Thyroid gland (tissue), 4 donors: ENCODE data around the gene BHLHE41. TPM values are rescaled to one million over a fixed set of nuclear protein-coding genes. Genes with fewer than 3 reads are reported as not detected.
A peak's percentile ranks its signal among the peaks of the same experiment; 100 is the strongest.

Experiments
- DNase-seq, 2 donors: peaks; one replicate each; pipeline ENCODE4 v3.0.0-alpha.2; 2019
- H3K27ac ChIP-seq, 3 donors: fragments of 200-600 bp; sonication (generic); 1 replicate in 2 of 3; 2 replicates in 1 of 3; pipeline ENCODE4 v1.5.1; 2016 to 2019; ENCODE audit warnings: mild to moderate bottlenecking in 1 of 3, moderate library complexity in 1 of 3
- H3K27me3 ChIP-seq: fragments of 200-600 bp; sonication (generic); one replicate; pipeline ENCODE4 v1.5.1; 2019
- H3K36me3 ChIP-seq, 2 donors: fragments of 200-600 bp; sonication (generic); one replicate each; pipeline ENCODE4 v1.5.1; 2016 to 2019
- H3K4me1 ChIP-seq, 2 donors: fragments of 200-600 bp; sonication (generic); one replicate each; pipeline ENCODE4 v1.5.1; 2017 to 2019
- H3K4me3 ChIP-seq, 3 donors: fragments of 200-600 bp; sonication (generic); replicated peaks in 1 of 3; 1 replicate in 2 of 3; 2 replicates in 1 of 3; pipeline ENCODE4 v1.5.1; 2016; ENCODE audit warnings: mild to moderate bottlenecking in 1 of 3
- H3K9me3 ChIP-seq: fragments of 200-600 bp; sonication (generic); one replicate; pipeline ENCODE4 v1.5.1; 2017
- CTCF ChIP-seq, 6 experiments: fragments of 200-600 bp in 3 of 6; fragments of 450-650 bp in 3 of 6; sonication (generic) in 3 of 6; IDR thresholded peaks; one replicate each; pipeline ENCODE4 v1.5.1; 2016 to 2019; ENCODE audit warnings: antibody characterized with exemption in 6 of 6, mild to moderate bottlenecking in 2 of 6, inconsistent platforms in 1 of 6, moderate library complexity in 1 of 6
- POLR2A ChIP-seq, 2 donors: fragments of 450-650 bp; IDR thresholded peaks; one replicate each; pipeline ENCODE4 v1.6.1; 2017; ENCODE audit warnings: antibody characterized with exemption in 2 of 2, mild to moderate bottlenecking in 2 of 2, moderate library complexity in 1 of 2
- WGBS, 2 donors: methylation state at CpG; one replicate each; pipeline ENCODE4 v1.1.5; 2017; 5-methylcytosine and 5-hydroxymethylcytosine counted together
- intact Hi-C: fragments of 100-400 bp; cut with DNase I; formaldehyde crosslinking; loops from one replicate; pipeline ENCODE4 v1.15.1; 2023
- total RNA-seq, 4 donors: library from RNA; depleted of rRNA; stranded (reverse); fragments of >200 nt; gene quantifications; one replicate each; pipeline ENCODE4 v1.2.3, GENCODE V29; 2016

BHLHE41 gene
- total RNA-seq, 4 donors from 2014 or later = 32.6 to 67.4 (median 34.3) TPM

- TF ChIP-seq CTCF (IDR thresholded peaks at IDR 0.05) = no peak
- TF ChIP-seq POLR2A (IDR thresholded peaks at IDR 0.05) = peak in 1 of 2 donors; percentile 63
- DNase-seq = peak; percentile 100
- peak overlapping the region; percentile 78 to 87 (median 81) for H3K27ac ChIP-seq
- no peaks in the 10 kb centered on the region for H3K27me3 ChIP-seq
- intact Hi-C loops = no loop called here
- WGBS, 2 donors = 14 to 24% methylated on average over 5 of the region's 5 CpGs
- H3K4me1 ChIP-seq = peaks cover 18 to 31% of the 10 kb centered on the region in 2 donors
- H3K4me3 ChIP-seq = no peak overlapping the region
- H3K9me3 ChIP-seq = no peaks in the 10 kb centered on the region
- H3K36me3 ChIP-seq = no peaks in the 10 kb centered on the region
These were observed 10.2 kb upstream of the BHLHE41 start for GRCh38 chr12:26135010-26135420.

- Histone ChIP-seq H3K36me3 (no peaks in the 10 kb centered on the region), H3K4me3 (no peak overlapping the region), H3K4me1 (peaks cover 18 to 31% of the 10 kb centered on the region in 2 donors), H3K27ac (peak overlapping the region; percentile 71 to 87 (median 81)), H3K27me3 (no peaks in the 10 kb centered on the region), H3K9me3 (no peaks in the 10 kb centered on the region)
- intact Hi-C loops = no loop called here
- DNase-seq = no peak
- TF ChIP-seq POLR2A (IDR thresholded peaks at IDR 0.05) (no peak), CTCF (IDR thresholded peaks at IDR 0.05) (no peak)
These were observed 9.7 kb upstream of the BHLHE41 start for GRCh38 chr12:26134540-26134939.

GRCh38 chr12:26133521-26133920 is 8.7 kb upstream of the BHLHE41 start:
- no peak for DNase-seq
- H3K4me1 ChIP-seq = peaks cover 18 to 31% of the 10 kb centered on the region in 2 donors
- TF ChIP-seq POLR2A (IDR thresholded peaks at IDR 0.05) (no peak), CTCF (IDR thresholded peaks at IDR 0.05) (no peak)
- H3K27me3 ChIP-seq = no peaks in the 10 kb centered on the region
- intact Hi-C loops = no loop called here
- H3K27ac ChIP-seq = peak overlapping the region in 2 of 3 donors; percentile 81 to 87
- no peaks in the 10 kb centered on the region for H3K36me3 ChIP-seq
- no peaks in the 10 kb centered on the region for H3K9me3 ChIP-seq
- H3K4me3 ChIP-seq = no peak overlapping the region

GRCh38 chr12:26132866-26133265 is 8.0 kb upstream of the BHLHE41 start:
- 74 to 86% methylated on average over 1 of the region's 1 CpG for WGBS, 2 donors
- TF ChIP-seq CTCF (IDR thresholded peaks at IDR 0.05) = no peak
- TF ChIP-seq POLR2A (IDR thresholded peaks at IDR 0.05) = no peak
- intact Hi-C loops = no loop called here
- H3K9me3 ChIP-seq = no peaks in the 10 kb centered on the region
- H3K4me1 ChIP-seq = peaks cover 18 to 31% of the 10 kb centered on the region in 2 donors
- no peak overlapping the region for H3K4me3 ChIP-seq
- peak overlapping the region in 1 of 3 donors; percentile 87 for H3K27ac ChIP-seq
- H3K27me3 ChIP-seq = no peaks in the 10 kb centered on the region
- DNase-seq = no peak
- no peaks in the 10 kb centered on the region for H3K36me3 ChIP-seq

GRCh38 chr12:26131936-26132335 is 7.1 kb upstream of the BHLHE41 start:
- H3K27ac ChIP-seq = no peak overlapping the region
- no peaks in the 10 kb centered on the region for H3K9me3 ChIP-seq
- no peak for DNase-seq
- no peaks in the 10 kb centered on the region for H3K36me3 ChIP-seq
- TF ChIP-seq POLR2A (IDR thresholded peaks at IDR 0.05) = no peak
- intact Hi-C loops = no loop called here
- H3K27me3 ChIP-seq = no peaks in the 10 kb centered on the region
- H3K4me1 ChIP-seq = peaks cover 18 to 36% of the 10 kb centered on the region in 2 donors
- no peak overlapping the region for H3K4me3 ChIP-seq
- 84 to 93% methylated on average over 1 of the region's 1 CpG for WGBS, 2 donors

GRCh38 chr12:26130728-26131127 is 5.9 kb upstream of the BHLHE41 start:
- intact Hi-C loops = no loop called here
- Histone ChIP-seq H3K36me3 (no peaks in the 10 kb centered on the region), H3K4me3 (no peak overlapping the region), H3K9me3 (no peaks in the 10 kb centered on the region), H3K27me3 (no peaks in the 10 kb centered on the region), H3K27ac (no peak overlapping the region), H3K4me1 (peaks cover 12 to 33% of the 10 kb centered on the region in 2 donors)
- DNase-seq = no peak
- TF ChIP-seq CTCF (IDR thresholded peaks at IDR 0.05) = no peak
- TF ChIP-seq POLR2A (IDR thresholded peaks at IDR 0.05) = no peak
- WGBS, 2 donors = 82 to 83% methylated on average over 3 of the region's 3 CpGs
